ES-I3 (cell line): ENCODE data around the gene URB1.

Experiments used
- H3K36me3 ChIP-seq: 2 replicates; pipeline ENCODE4 v1.6.1; 2013; ENCODE audit warnings: mild to moderate bottlenecking, low read length, control low read depth, moderate library complexity; ENCODE audit not compliant: insufficient read depth
- H3K4me1 ChIP-seq: 2 replicates; pipeline ENCODE4 v1.6.1; 2013; ENCODE audit warnings: mild to moderate bottlenecking, control low read depth, low read length; ENCODE audit not compliant: insufficient read depth
- H3K9ac ChIP-seq: 2 replicates; pipeline ENCODE4 v1.6.1; 2013; ENCODE audit warnings: low read depth, mild to moderate bottlenecking, low read length, moderate library complexity
- H3K9me3 ChIP-seq: 2 replicates; pipeline ENCODE4 v1.6.1; 2013; ENCODE audit warnings: mild to moderate bottlenecking, low read length, moderate library complexity; ENCODE audit not compliant: control insufficient read depth, insufficient read depth

Gene URB1

GRCh38 chr21:32334980-32335531 lies 57.8 kb downstream of the URB1 start:
- no peak overlapping the region for H3K9ac ChIP-seq
- H3K9me3 ChIP-seq, result no peaks in the 10 kb centered on the region
- H3K4me1 ChIP-seq, result no peaks in the 10 kb centered on the region
- H3K36me3 ChIP-seq, result peaks cover 39% of the 10 kb centered on the region

GRCh38 chr21:32333953-32334673 lies 58.7 kb downstream of the URB1 start:
- no peaks in the 10 kb centered on the region for H3K4me1 ChIP-seq
- no peaks in the 10 kb centered on the region for H3K9me3 ChIP-seq
- no peak overlapping the region for H3K9ac ChIP-seq
- H3K36me3 ChIP-seq, result peaks cover 40% of the 10 kb centered on the region

- Histone ChIP-seq H3K4me1 (no peaks in the 10 kb centered on the region), H3K36me3 (peaks cover 29% of the 10 kb centered on the region), H3K9me3 (no peaks in the 10 kb centered on the region), H3K9ac (no peak overlapping the region)
These were observed 60.3 kb downstream of the URB1 start for GRCh38 chr21:32332463-32332951.

- Histone ChIP-seq H3K9me3 (no peaks in the 10 kb centered on the region), H3K36me3 (peaks cover 30% of the 10 kb centered on the region), H3K4me1 (no peaks in the 10 kb centered on the region), H3K9ac (no peak overlapping the region)
These were observed 61.1 kb downstream of the URB1 start for GRCh38 chr21:32331444-32332305.

GRCh38 chr21:32330784-32331311 lies 62.0 kb downstream of the URB1 start:
- H3K9ac ChIP-seq, result no peak overlapping the region

GRCh38 chr21:32329776-32330175 lies 63.0 kb downstream of the URB1 start:
- no peaks in the 10 kb centered on the region for H3K9me3 ChIP-seq
- no peak overlapping the region for H3K9ac ChIP-seq
- peaks cover 41% of the 10 kb centered on the region for H3K36me3 ChIP-seq
- no peaks in the 10 kb centered on the region for H3K4me1 ChIP-seq

More at GRCh38 chr21:32330784-32331311, 62.0 kb downstream of the URB1 start:
- H3K36me3 ChIP-seq, result peaks cover 34% of the 10 kb centered on the region
- no peaks in the 10 kb centered on the region for H3K4me1 ChIP-seq
- no peaks in the 10 kb centered on the region for H3K9me3 ChIP-seq

GRCh38 chr21:32329331-32329730 lies 63.5 kb downstream of the URB1 start:
- no peak overlapping the region for H3K9ac ChIP-seq
- no peaks in the 10 kb centered on the region for H3K4me1 ChIP-seq
- H3K36me3 ChIP-seq, result peaks cover 41% of the 10 kb centered on the region
- no peaks in the 10 kb centered on the region for H3K9me3 ChIP-seq

- no peak overlapping the region for H3K9ac ChIP-seq
- no peaks in the 10 kb centered on the region for H3K4me1 ChIP-seq
- peaks cover 45% of the 10 kb centered on the region for H3K36me3 ChIP-seq
- H3K9me3 ChIP-seq, result no peaks in the 10 kb centered on the region
These were observed 64.2 kb downstream of the URB1 start for GRCh38 chr21:32328595-32328994.

- Histone ChIP-seq H3K9ac (no peak overlapping the region), H3K9me3 (no peaks in the 10 kb centered on the region), H3K36me3 (peaks cover 47% of the 10 kb centered on the region), H3K4me1 (no peaks in the 10 kb centered on the region)
These were observed 67.1 kb downstream of the URB1 start for GRCh38 chr21:32325706-32326105.

- Histone ChIP-seq H3K9me3 (no peaks in the 10 kb centered on the region), H3K36me3 (peaks cover 51% of the 10 kb centered on the region), H3K4me1 (no peaks in the 10 kb centered on the region), H3K9ac (no peak overlapping the region)
These were observed 70.1 kb downstream of the URB1 start for GRCh38 chr21:32322676-32323075.

GRCh38 chr21:32322103-32322502 lies 70.7 kb downstream of the URB1 start:
- Histone ChIP-seq H3K9ac (no peak overlapping the region), H3K9me3 (no peaks in the 10 kb centered on the region), H3K36me3 (peaks cover 54% of the 10 kb centered on the region), H3K4me1 (no peaks in the 10 kb centered on the region)

- Histone ChIP-seq H3K9me3 (no peaks in the 10 kb centered on the region), H3K36me3 (peaks cover 53% of the 10 kb centered on the region), H3K4me1 (no peaks in the 10 kb centered on the region), H3K9ac (no peak overlapping the region)
These were observed 71.3 kb downstream of the URB1 start for GRCh38 chr21:32321480-32321879.

GRCh38 chr21:32320726-32321125 lies 72.1 kb downstream of the URB1 start:
- no peaks in the 10 kb centered on the region for H3K9me3 ChIP-seq
- no peak overlapping the region for H3K9ac ChIP-seq
- H3K36me3 ChIP-seq, result peaks cover 49% of the 10 kb centered on the region
- H3K4me1 ChIP-seq, result no peaks in the 10 kb centered on the region

GRCh38 chr21:32320059-32320458 lies 72.8 kb downstream of the URB1 start:
- H3K36me3 ChIP-seq, result peaks cover 43% of the 10 kb centered on the region

More at GRCh38 chr21:32320059-32320458, 72.8 kb downstream of the URB1 start:
- Histone ChIP-seq H3K9me3 (no peaks in the 10 kb centered on the region), H3K4me1 (no peaks in the 10 kb centered on the region), H3K9ac (no peak overlapping the region)
